Fibroblast of mammary gland (primary cell): Measurements from ENCODE around the gene C3orf80.
A peak's percentile ranks its signal among the peaks of the same experiment; 100 is the strongest.
"Not testable (repeated sequence)": the region's sequence is repeated elsewhere in the genome, so short reads cannot be mapped to it uniquely, and the experiment has no call there.

Source experiments
- DNase-seq: peaks from one replicate; pipeline ENCODE4 v3.0.0-alpha.2; 2010; ENCODE audit warnings: low read depth
- H3K4me3 ChIP-seq: 2 replicates; pipeline ENCODE4 v1.5.1; 2011; ENCODE audit warnings: low read depth, mild to moderate bottlenecking, low read length, moderate library complexity; ENCODE audit not compliant: control insufficient read depth
- CTCF ChIP-seq: conservative IDR thresholded peaks from 2 replicates; pipeline ENCODE4 v1.5.1; 2011; ENCODE audit warnings: low read depth, low read length, inconsistent platforms; ENCODE audit not compliant: control insufficient read depth, insufficient read depth

Gene C3orf80

GRCh38 chr3:160225176-160226025, at the start of gene C3orf80:
Gene C3orf80, plus strand, starts transcription at chr3:160225422. Its CDS starts 214 bp downstream, at chr3:160225636.
- no peak for TF ChIP-seq CTCF
- peak within 1 kb of the TSS; percentile 40 for H3K4me3 ChIP-seq
- DNase-seq = peak; percentile 33

- no peak for DNase-seq
- H3K4me3 ChIP-seq = no peak overlapping the region
- no peak for TF ChIP-seq CTCF
These were observed 48.3 kb upstream of the C3orf80 start for GRCh38 chr3:160176923-160177322.

- not testable (repeated sequence) for DNase-seq, H3K4me3 ChIP-seq
These were observed 46.6 kb upstream of the C3orf80 start for GRCh38 chr3:160178661-160179060.

- not testable (repeated sequence) for DNase-seq, H3K4me3 ChIP-seq
These were observed 45.8 kb upstream of the C3orf80 start for GRCh38 chr3:160179403-160179802.

GRCh38 chr3:160179906-160180305, 45.3 kb upstream of the C3orf80 start:
- H3K4me3 ChIP-seq = no peak overlapping the region
- TF ChIP-seq CTCF = no peak
- DNase-seq = no peak

GRCh38 chr3:160180581-160181216, 44.5 kb upstream of the C3orf80 start:
- no peak for TF ChIP-seq CTCF
- peak; percentile 60 for DNase-seq
- no peak overlapping the region for H3K4me3 ChIP-seq

- DNase-seq = peak; percentile 57
- TF ChIP-seq CTCF = no peak
- no peak overlapping the region for H3K4me3 ChIP-seq
These were observed 41.7 kb upstream of the C3orf80 start for GRCh38 chr3:160183345-160184076.
